B cell (primary cell): ENCODE measurements around the gene GRN. TPM values are rescaled to one million over a fixed set of nuclear protein-coding genes. Genes with fewer than 3 reads are reported as not detected.

Source experiments
- ATAC-seq: fragments of 200-7000 bp; cut with Tn5 transposase; one replicate; pipeline ENCODE4 v1.10.0; 2021; ENCODE audit warnings: low read depth, mild to moderate bottlenecking, moderate number of reproducible peaks, moderate library complexity
- CTCF ChIA-PET: fragments of 350-600 bp; sonication (Branson Sonifier 250); formaldehyde crosslinking; loops from one replicate; lab custom pipeline; 2021; ENCODE audit warnings: antibody characterized with exemption, inconsistent platforms; lab: Charles Lee
- POLR2A ChIA-PET: fragments of 350-600 bp; sonication (Branson Sonifier 250); formaldehyde crosslinking; loops from one replicate; lab custom pipeline; 2021; ENCODE audit warnings: antibody characterized with exemption; lab: Charles Lee
- DNase-seq: peaks from one replicate; pipeline ENCODE4 v3.0.0; 2013
- H2AFZ ChIP-seq: 2 replicates; pipeline ENCODE4 v1.6.1; 2012; ENCODE audit warnings: mild to moderate bottlenecking, low read depth, low read length; ENCODE audit not compliant: insufficient read depth, poor library complexity, severe bottlenecking
- H3K27ac ChIP-seq, 2 donors: 1 replicate in 1 of 2; 2 replicates in 1 of 2; pipeline ENCODE4 v1.5.1; 2012 to 2013; ENCODE audit warnings: low read length in 2 of 2, mild to moderate bottlenecking in 2 of 2, moderate library complexity in 1 of 2
- H3K27me3 ChIP-seq, 4 experiments: fragments of 200-600 bp in 1 of 4; sonication (generic) in 1 of 4; replicated peaks in 1 of 4; 1 replicate in 2 of 4; 2 replicates in 2 of 4; pipeline versions ENCODE4 v1.6.1 to v1.7.0; 2013 to 2016; ENCODE audit warnings: low read length in 3 of 4, mild to moderate bottlenecking in 2 of 4, mixed read lengths in 1 of 4, moderate library complexity in 1 of 4; ENCODE audit not compliant: insufficient read depth in 4 of 4, control insufficient read depth in 3 of 4; ENCODE audit errors: control extremely low read depth in 1 of 4
- H3K36me3 ChIP-seq, 2 experiments: replicated peaks in 1 of 2; 1 replicate in 1 of 2; 2 replicates in 1 of 2; pipeline versions ENCODE4 v1.6.1 to v1.7.1; 2013; ENCODE audit warnings: low read length in 1 of 2; ENCODE audit not compliant: insufficient read depth in 2 of 2, control insufficient read depth in 1 of 2; ENCODE audit errors: control extremely low read depth in 1 of 2, extremely low read depth in 1 of 2
- H3K4me1 ChIP-seq, 2 donors: fragments of 200-600 bp in 1 of 2; sonication (generic) in 1 of 2; 1 replicate in 1 of 2; 2 replicates in 1 of 2; pipeline versions ENCODE4 v1.5.1 to v1.6.1; 2013 to 2017; ENCODE audit warnings: low read length in 2 of 2; ENCODE audit not compliant: control insufficient read depth in 2 of 2, insufficient read depth in 2 of 2
- H3K4me2 ChIP-seq: replicated peaks from 2 replicates; pipeline ENCODE3; 2012; ENCODE audit warnings: mild to moderate bottlenecking, low read depth, low read length; ENCODE audit not compliant: poor library complexity, severe bottlenecking
- H3K4me3 ChIP-seq, 5 experiments: fragments of 200-600 bp in 1 of 5; sonication (generic) in 1 of 5; 1 replicate in 3 of 5; 2 replicates in 2 of 5; pipeline versions ENCODE4 v1.5.1 to v1.7.0; 2011 to 2016; ENCODE audit warnings: low read length in 4 of 5, mild to moderate bottlenecking in 4 of 5, low read depth in 2 of 5, control low read depth in 1 of 5, moderate library complexity in 1 of 5; ENCODE audit not compliant: insufficient read depth in 1 of 5; ENCODE audit errors: control extremely low read depth in 1 of 5, extremely low read depth in 1 of 5
- H3K79me2 ChIP-seq: fragments of 200-600 bp; sonication (generic); one replicate; pipeline ENCODE4 v1.6.0; 2016; ENCODE audit warnings: low read length; ENCODE audit not compliant: control insufficient read depth, insufficient read depth
- H3K9ac ChIP-seq: fragments of 200-600 bp; sonication (generic); 2 replicates; pipeline ENCODE4 v1.6.1; 2017; ENCODE audit warnings: mild to moderate bottlenecking, low read length, moderate library complexity
- H3K9me3 ChIP-seq, 3 donors: one replicate each; pipeline versions ENCODE4 v1.6.1 to v1.7.1; 2013; ENCODE audit warnings: low read length in 2 of 3; ENCODE audit not compliant: control insufficient read depth in 2 of 3, insufficient read depth in 1 of 3; ENCODE audit errors: control extremely low read depth in 1 of 3
- H4K20me1 ChIP-seq: 2 replicates; pipeline ENCODE4 v1.6.0; 2012; ENCODE audit warnings: mild to moderate bottlenecking, low read length; ENCODE audit not compliant: insufficient read depth, control insufficient read depth, poor library complexity, severe bottlenecking
- H3K27ac Mint-ChIP-seq: one replicate; pipeline ENCODE4 v1.8.0; 2021; ENCODE audit warnings: mixed read lengths
- H3K27me3 Mint-ChIP-seq: one replicate; pipeline ENCODE4 v1.8.0; 2021; ENCODE audit warnings: mixed read lengths
- H3K4me1 Mint-ChIP-seq: one replicate; pipeline ENCODE4 v1.8.0; 2021; ENCODE audit warnings: mixed read lengths
- H3K4me3 Mint-ChIP-seq: one replicate; pipeline ENCODE4 v1.8.0; 2021; ENCODE audit warnings: mixed read lengths
- H3K9me3 Mint-ChIP-seq: one replicate; pipeline ENCODE4 v1.8.0; 2022; ENCODE audit warnings: mixed read lengths; ENCODE audit not compliant: insufficient read depth
- EZH2 ChIP-seq: IDR thresholded peaks from 2 replicates; pipeline ENCODE4 v1.6.1; 2012; ENCODE audit warnings: borderline replicate concordance, low read depth, mild to moderate bottlenecking, moderate library complexity, low read length; ENCODE audit not compliant: insufficient read depth, poor library complexity, severe bottlenecking
- WGBS: methylation state at CpG from one replicate; pipeline ENCODE4 v1.1.5; 2013; ENCODE audit warnings: missing lambda C conversion rate; ENCODE audit not compliant: insufficient coverage; 5-methylcytosine and 5-hydroxymethylcytosine counted together
- intact Hi-C: fragments of 100-400 bp; cut with micrococcal nuclease; formaldehyde crosslinking; loops from one replicate; pipeline ENCODE4 v1.10.0; 2022
- polyA plus RNA-seq: library from polyadenylated mRNA; depleted of rRNA; stranded (reverse); fragments of >200 nt; gene quantifications from 2 replicates; pipeline ENCODE4 v1.2.3, GENCODE V29; 2012
- total RNA-seq, 2 donors: library from RNA; stranded (reverse); fragments of 120-200 nt in 1 of 2; gene quantifications; 1 replicate in 1 of 2; 2 replicates in 1 of 2; pipeline versions ENCODE4 v1.2.3 to v1.2.4, GENCODE V29; 2013 to 2022
- TF ChIP-seq, protein P1 (sequence below): fragments of 200-600 bp; IDR thresholded peaks from one replicate; pipeline ENCODE4 v1.8.0; 2022; ENCODE audit warnings: antibody characterized with exemption, mild to moderate bottlenecking

Gene GRN
- total and polyA plus RNA-seq, 2 donors (not counting 1 experiment from before 2014, with no cell fraction given) = 187 to 226 TPM

DNA sequence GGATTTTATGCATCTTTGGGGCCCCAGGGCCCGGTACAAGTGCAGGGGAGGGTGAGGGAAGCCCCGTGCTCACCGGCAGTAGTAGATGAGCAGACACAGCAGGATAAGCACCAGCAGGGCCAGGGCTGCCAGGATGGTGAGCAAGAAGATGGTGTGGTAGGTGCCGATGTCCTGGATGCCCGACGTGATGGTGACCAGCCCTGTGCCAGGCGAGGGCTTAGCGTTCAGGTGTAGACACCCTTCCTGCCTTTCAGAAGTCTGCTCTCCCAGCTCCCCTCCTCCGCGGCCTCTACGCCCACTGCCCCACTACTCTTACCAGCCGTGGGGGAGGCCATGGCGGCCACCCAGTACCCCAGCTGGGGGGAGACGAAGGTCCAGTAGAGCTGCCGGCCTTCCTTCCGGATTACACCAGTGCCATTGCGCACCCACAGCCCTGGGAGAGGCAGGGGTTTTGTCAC is 10.6 kb downstream of the GRN start:
- no peak overlapping the region for H3K9ac ChIP-seq
- no peak for DNase-seq
- peaks cover 4 to 9% of the 10 kb centered on the region in 2 donors for H3K4me1 ChIP-seq
- no peak overlapping the region for H3K4me2 ChIP-seq
- no peak for ATAC-seq
- intact Hi-C loops = no loop called here
- H2AFZ ChIP-seq = no peak overlapping the region
- Mint-ChIP-seq H3K27ac (no peak overlapping the region), H3K9me3 (no peaks in the 10 kb centered on the region), H3K4me1 (peaks cover 15% of the 10 kb centered on the region), H3K4me3 (no peak overlapping the region), H3K27me3 (peaks cover 4% of the 10 kb centered on the region)
- ChIA-PET POLR2A (no interaction called here), CTCF (interaction anchor here (1.4 to 10.1 kb wide), 9 partner anchors 7 to 412 kb away, joined by 3 to 117 read pairs (median 16); partner anchors contain the start of genes FAM171A2, GRN and SLC25A39)
- peaks cover 0 to 25% of the 10 kb centered on the region in 2 experiments for H3K36me3 ChIP-seq
- no peaks in the 10 kb centered on the region for H3K9me3 ChIP-seq
- H3K27ac ChIP-seq = no peak overlapping the region
- no peak for TF ChIP-seq EZH2
- TF ChIP-seq, protein P1, sequence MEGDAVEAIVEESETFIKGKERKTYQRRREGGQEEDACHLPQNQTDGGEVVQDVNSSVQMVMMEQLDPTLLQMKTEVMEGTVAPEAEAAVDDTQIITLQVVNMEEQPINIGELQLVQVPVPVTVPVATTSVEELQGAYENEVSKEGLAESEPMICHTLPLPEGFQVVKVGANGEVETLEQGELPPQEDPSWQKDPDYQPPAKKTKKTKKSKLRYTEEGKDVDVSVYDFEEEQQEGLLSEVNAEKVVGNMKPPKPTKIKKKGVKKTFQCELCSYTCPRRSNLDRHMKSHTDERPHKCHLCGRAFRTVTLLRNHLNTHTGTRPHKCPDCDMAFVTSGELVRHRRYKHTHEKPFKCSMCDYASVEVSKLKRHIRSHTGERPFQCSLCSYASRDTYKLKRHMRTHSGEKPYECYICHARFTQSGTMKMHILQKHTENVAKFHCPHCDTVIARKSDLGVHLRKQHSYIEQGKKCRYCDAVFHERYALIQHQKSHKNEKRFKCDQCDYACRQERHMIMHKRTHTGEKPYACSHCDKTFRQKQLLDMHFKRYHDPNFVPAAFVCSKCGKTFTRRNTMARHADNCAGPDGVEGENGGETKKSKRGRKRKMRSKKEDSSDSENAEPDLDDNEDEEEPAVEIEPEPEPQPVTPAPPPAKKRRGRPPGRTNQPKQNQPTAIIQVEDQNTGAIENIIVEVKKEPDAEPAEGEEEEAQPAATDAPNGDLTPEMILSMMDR = no peak
- H3K4me3 ChIP-seq = no peak overlapping the region
- no peaks in the 10 kb centered on the region for H3K27me3 ChIP-seq
- H3K79me2 ChIP-seq = no peaks in the 10 kb centered on the region
- peaks cover 20% of the 10 kb centered on the region for H4K20me1 ChIP-seq
- WGBS = 79% methylated on average over 14 of the region's 17 CpGs

DNA sequence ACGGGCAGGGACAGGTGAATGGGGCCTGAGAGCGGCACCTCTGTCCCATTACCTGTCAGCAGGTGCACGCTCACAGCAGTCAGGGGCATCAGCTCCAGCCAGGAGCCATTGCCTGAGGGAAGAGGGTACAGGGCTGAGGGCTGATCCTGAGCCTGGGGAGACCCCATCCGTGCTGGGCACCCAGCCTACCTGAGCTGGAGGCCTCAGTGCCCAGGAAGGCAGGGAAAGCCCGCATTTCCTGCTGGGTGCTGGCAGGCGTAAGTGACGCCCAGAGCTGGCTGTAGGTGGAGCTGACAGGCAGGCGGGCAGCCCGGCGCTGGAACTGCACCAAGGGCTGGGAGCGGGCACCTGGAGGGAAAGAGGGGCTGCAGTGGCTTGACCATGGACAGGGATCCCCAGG is 11.1 kb downstream of the GRN start:
- 88% methylated on average over 10 of the region's 11 CpGs for WGBS
- Histone ChIP-seq H3K9me3 (no peaks in the 10 kb centered on the region), H3K27ac (no peak overlapping the region), H3K36me3 (peaks cover 0 to 19% of the 10 kb centered on the region in 2 experiments), H3K4me2 (no peak overlapping the region), H3K27me3 (no peaks in the 10 kb centered on the region), H4K20me1 (peaks cover 16% of the 10 kb centered on the region), H3K4me1 (peaks cover 4 to 8% of the 10 kb centered on the region in 2 donors), H2AFZ (no peak overlapping the region), H3K79me2 (no peaks in the 10 kb centered on the region), H3K4me3 (no peak overlapping the region), H3K9ac (no peak overlapping the region)
- POLR2A ChIA-PET = interaction anchor here (0.7 kb wide), 2 partner anchors 9 to 245 kb away, joined by 3 to 4 read pairs; no protein-coding TSS in a partner anchor
- Mint-ChIP-seq H3K27ac (no peak overlapping the region), H3K27me3 (peaks cover 4% of the 10 kb centered on the region), H3K4me3 (no peak overlapping the region), H3K4me1 (peaks cover 13% of the 10 kb centered on the region), H3K9me3 (no peaks in the 10 kb centered on the region)
- intact Hi-C loops = no loop called here
- TF ChIP-seq, protein P1 = no peak
- no peak for TF ChIP-seq EZH2
- ATAC-seq = no peak
- CTCF ChIA-PET = interaction anchor here (0.6 to 10.1 kb wide), 5 partner anchors 11 to 146 kb away, joined by 3 to 117 read pairs (median 16); partner anchors contain the start of gene SLC25A39
- no peak for DNase-seq
